Keratinocyte (primary cell): ENCODE measurements around the gene DHDH. TPM values are rescaled to one million over a fixed set of nuclear protein-coding genes. Genes with fewer than 3 reads are reported as not detected.

Source experiments
- DNase-seq: peaks from one replicate; pipeline ENCODE4 v3.0.0-alpha.2; 2011; ENCODE audit warnings: low read depth, missing footprints, low spot score
- FAIRE-seq: peaks from 2 replicates; lab custom pipeline; 2011; peaks lifted over from hg19 to GRCh38; lab: Jason Lieb, UNC
- H2AFZ ChIP-seq: 2 replicates; pipeline ENCODE4 v1.6.0; 2012; ENCODE audit warnings: low read length, control low read depth, inconsistent platforms; ENCODE audit not compliant: control insufficient read depth
- H3K27ac ChIP-seq: 2 replicates; pipeline ENCODE4 v1.5.1; 2011; ENCODE audit warnings: low read length; ENCODE audit not compliant: control insufficient read depth, insufficient read depth
- H3K27me3 ChIP-seq: 3 replicates; pipeline ENCODE4 v1.6.0; 2011; ENCODE audit warnings: low read length; ENCODE audit not compliant: control insufficient read depth, insufficient read depth; ENCODE audit errors: extremely low read depth
- H3K36me3 ChIP-seq, 2 experiments: 2 replicates in 1 of 2; 3 replicates in 1 of 2; pipeline ENCODE4 v1.5.1; 2011; ENCODE audit warnings: low read length in 2 of 2, mild to moderate bottlenecking in 1 of 2; ENCODE audit not compliant: control insufficient read depth in 2 of 2, insufficient read depth in 2 of 2; ENCODE audit errors: extremely low read depth in 1 of 2
- H3K4me1 ChIP-seq: 3 replicates; pipeline ENCODE4 v1.5.1; 2011; ENCODE audit warnings: low read length; ENCODE audit not compliant: control insufficient read depth, insufficient read depth; ENCODE audit errors: extremely low read depth
- H3K4me2 ChIP-seq: 3 replicates; pipeline ENCODE4 v1.6.0; 2011; ENCODE audit warnings: low read depth, low read length; ENCODE audit not compliant: control insufficient read depth, insufficient read depth; ENCODE audit errors: extremely low read depth
- H3K4me3 ChIP-seq, 3 experiments: fragments of 200-600 bp in 1 of 3; sonication (generic) in 1 of 3; 2 replicates in 2 of 3; 3 replicates in 1 of 3; pipeline ENCODE4 v1.5.1; 2011 to 2016; ENCODE audit warnings: low read length in 3 of 3, mild to moderate bottlenecking in 3 of 3, control low read depth in 2 of 3, inconsistent platforms in 1 of 3, low read depth in 1 of 3, mixed read lengths in 1 of 3, mixed run types in 1 of 3, moderate library complexity in 1 of 3; ENCODE audit not compliant: control insufficient read depth in 2 of 3, insufficient read depth in 2 of 3; ENCODE audit errors: extremely low read depth in 1 of 3
- H3K79me2 ChIP-seq: 2 replicates; pipeline ENCODE4 v1.6.0; 2012; ENCODE audit warnings: low read length; ENCODE audit not compliant: control insufficient read depth, insufficient read depth
- H3K9ac ChIP-seq: 3 replicates; pipeline ENCODE4 v1.6.0; 2011; ENCODE audit warnings: low read length; ENCODE audit not compliant: control insufficient read depth, insufficient read depth; ENCODE audit errors: extremely low read depth
- H3K9me1 ChIP-seq: 3 replicates; pipeline ENCODE4 v1.6.0; 2011; ENCODE audit warnings: low read length; ENCODE audit not compliant: control insufficient read depth, insufficient read depth; ENCODE audit errors: extremely low read depth
- H3K9me3 ChIP-seq: 2 replicates; pipeline ENCODE4 v1.5.1; 2012; ENCODE audit warnings: low read depth, low read length; ENCODE audit not compliant: control insufficient read depth
- H4K20me1 ChIP-seq: 3 replicates; pipeline ENCODE4 v1.6.0; 2011; ENCODE audit warnings: low read length; ENCODE audit not compliant: control insufficient read depth, insufficient read depth; ENCODE audit errors: extremely low read depth
- EZH2 ChIP-seq: IDR thresholded peaks from one replicate; pipeline ENCODE4 v1.6.1; 2012; ENCODE audit warnings: inconsistent platforms, mild to moderate bottlenecking, low read length, moderate library complexity
- dilution Hi-C: fragments of 300-500 bp; cut with MboI; formaldehyde crosslinking; loops from one replicate; pipeline ENCODE4 v1.7.0; 2020; ENCODE audit warnings: low sequenced_read_pairs; ENCODE audit not compliant: extremely low pct_ligation_motif_present
- polyA plus RNA-seq, 5 experiments: library from polyadenylated mRNA; depleted of rRNA in 3 of 5; stranded (reverse) in 3 of 5; stranded (forward) in 1 of 5; unstranded in 1 of 5; fragments of >200 nt; gene quantifications; 1 replicate in 1 of 5; 2 replicates in 3 of 5; 3 replicates in 1 of 5; pipeline versions ENCODE4 v1.2.1 to v1.2.3, GENCODE V29; 2011 to 2012; ENCODE audit warnings: missing spikeins in 2 of 5, low read depth in 1 of 5, low replicate concordance in 1 of 5
- TF ChIP-seq, protein P1 (sequence below), 3 experiments: IDR thresholded peaks in 1 of 3; conservative IDR thresholded peaks in 1 of 3; optimal IDR thresholded peaks in 1 of 3; 2 replicates in 2 of 3; 3 replicates in 1 of 3; pipeline versions ENCODE3 to v1.5.1; 2011; ENCODE audit warnings: low read length in 3 of 3, mild to moderate bottlenecking in 3 of 3, moderate library complexity in 2 of 3, control low read depth in 1 of 3, inconsistent platforms in 1 of 3; ENCODE audit not compliant: insufficient read depth in 2 of 3; ENCODE audit errors: extremely low read depth in 1 of 3

DHDH gene
- polyA plus RNA-seq, 1 donor (not counting 4 experiments of a cell fraction or from before 2014, with no cell fraction given): 0.45 TPM

GRCh38 chr19:48953141-48953540, 19.6 kb downstream of the DHDH start:
- Histone ChIP-seq H3K27me3 (no peaks in the 10 kb centered on the region), H3K4me1 (peaks cover 5% of the 10 kb centered on the region), H3K27ac (no peak overlapping the region), H4K20me1 (no peaks in the 10 kb centered on the region), H3K9ac (no peak overlapping the region), H3K79me2 (peaks cover 19% of the 10 kb centered on the region), H3K36me3 (peaks cover 4 to 6% of the 10 kb centered on the region in 2 experiments), H3K9me1 (no peaks in the 10 kb centered on the region), H2AFZ (no peak overlapping the region), H3K4me2 (no peak overlapping the region), H3K4me3 (no peak overlapping the region), H3K9me3 (no peaks in the 10 kb centered on the region)
- dilution Hi-C loops: no loop called here
- DNase-seq: no peak
- TF ChIP-seq, protein P1, sequence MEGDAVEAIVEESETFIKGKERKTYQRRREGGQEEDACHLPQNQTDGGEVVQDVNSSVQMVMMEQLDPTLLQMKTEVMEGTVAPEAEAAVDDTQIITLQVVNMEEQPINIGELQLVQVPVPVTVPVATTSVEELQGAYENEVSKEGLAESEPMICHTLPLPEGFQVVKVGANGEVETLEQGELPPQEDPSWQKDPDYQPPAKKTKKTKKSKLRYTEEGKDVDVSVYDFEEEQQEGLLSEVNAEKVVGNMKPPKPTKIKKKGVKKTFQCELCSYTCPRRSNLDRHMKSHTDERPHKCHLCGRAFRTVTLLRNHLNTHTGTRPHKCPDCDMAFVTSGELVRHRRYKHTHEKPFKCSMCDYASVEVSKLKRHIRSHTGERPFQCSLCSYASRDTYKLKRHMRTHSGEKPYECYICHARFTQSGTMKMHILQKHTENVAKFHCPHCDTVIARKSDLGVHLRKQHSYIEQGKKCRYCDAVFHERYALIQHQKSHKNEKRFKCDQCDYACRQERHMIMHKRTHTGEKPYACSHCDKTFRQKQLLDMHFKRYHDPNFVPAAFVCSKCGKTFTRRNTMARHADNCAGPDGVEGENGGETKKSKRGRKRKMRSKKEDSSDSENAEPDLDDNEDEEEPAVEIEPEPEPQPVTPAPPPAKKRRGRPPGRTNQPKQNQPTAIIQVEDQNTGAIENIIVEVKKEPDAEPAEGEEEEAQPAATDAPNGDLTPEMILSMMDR (optimal IDR thresholded peaks at IDR 0.05 in 1 of 3, IDR thresholded peaks at IDR 0.05 in 1 of 3, conservative IDR thresholded peaks at IDR 0.05 in 1 of 3; ENCODE audit: extremely low read depth in 1 of 3, insufficient read depth in 2 of 3, low read length in 3 of 3): no peak
- TF ChIP-seq EZH2: no peak
- FAIRE-seq: no peak

DNA sequence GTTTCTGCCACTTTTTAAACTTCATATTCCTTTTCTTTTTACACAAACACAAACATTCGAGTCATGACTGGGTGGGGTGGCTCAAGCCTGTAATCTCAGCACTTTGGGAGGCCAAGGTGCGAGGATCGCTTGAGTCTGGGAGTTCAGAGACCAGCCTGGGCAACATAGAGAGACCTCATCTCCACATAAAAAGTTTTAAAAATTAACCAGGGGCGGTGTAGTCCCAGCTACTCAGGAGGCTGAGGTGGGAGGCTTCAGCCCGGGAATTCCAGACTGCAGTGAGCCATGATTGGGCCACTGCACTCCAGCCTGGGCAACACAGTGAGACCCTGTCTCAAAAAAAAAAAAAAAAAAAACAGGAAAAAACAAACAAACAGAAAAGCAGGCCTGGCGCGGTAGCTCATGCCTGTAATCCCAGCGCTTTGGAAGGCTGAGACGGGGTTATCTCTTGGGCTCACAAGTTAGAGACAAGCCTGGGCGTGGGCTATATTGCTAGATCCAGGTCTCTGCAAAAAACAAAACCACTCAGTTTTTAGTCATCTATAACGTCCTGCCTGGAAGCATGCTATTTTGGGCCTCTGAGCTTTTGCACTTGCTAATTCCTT, 20.6 kb downstream of the DHDH start:
- Histone ChIP-seq H3K27me3 (no peaks in the 10 kb centered on the region), H3K4me1 (peaks cover 5% of the 10 kb centered on the region), H3K79me2 (peaks cover 19% of the 10 kb centered on the region), H3K36me3 (peaks cover 4 to 6% of the 10 kb centered on the region in 2 experiments), H3K27ac (peak overlapping the region; percentile 90), H3K4me3 (peak overlapping the region; percentile 15 to 89 (median 85)), H3K9me3 (no peaks in the 10 kb centered on the region), H4K20me1 (no peaks in the 10 kb centered on the region), H2AFZ (peak overlapping the region; percentile 75), H3K9me1 (no peaks in the 10 kb centered on the region), H3K9ac (peak overlapping the region; percentile 97), H3K4me2 (peak overlapping the region; percentile 67)
- DNase-seq (no peak), FAIRE-seq (no peak)
- TF ChIP-seq, protein P1 (optimal IDR thresholded peaks at IDR 0.05 in 1 of 3, IDR thresholded peaks at IDR 0.05 in 1 of 3, conservative IDR thresholded peaks at IDR 0.05 in 1 of 3; ENCODE audit: extremely low read depth in 1 of 3, insufficient read depth in 2 of 3, low read length in 3 of 3): no peak
- no peak for TF ChIP-seq EZH2
- dilution Hi-C loops: no loop called here
